Panc1 (cell line): ENCODE measurements around the gene ALAS2. TPM values are rescaled to one million over a fixed set of nuclear protein-coding genes. Genes with fewer than 3 reads are reported as not detected.
"Not testable (repeated sequence)": the region's sequence is repeated elsewhere in the genome, so short reads cannot be mapped to it uniquely, and the experiment has no call there.

Experiments
- ATAC-seq: fragments of 200-7000 bp; cut with Tn5 transposase; 2 replicates; pipeline ENCODE4 v1.9.1; 2020; ENCODE audit warnings: mild to moderate bottlenecking, moderate library complexity
- BruUV-seq: library from RNA; stranded (reverse); fragments of 400-500 nt; replicated peaks from 2 replicates; lab custom pipeline; 2021; lab: Mats Ljungman, UMichigan
- CTCF ChIA-PET: fragments of 300-600 bp; sonication (Branson Sonifier 250); formaldehyde crosslinking; loops from one replicate; lab custom pipeline; 2022; ENCODE audit warnings: antibody characterized with exemption; lab: Charles Lee
- POLR2A ChIA-PET: fragments of 300-600 bp; sonication (Branson Sonifier 250); formaldehyde crosslinking; loops from one replicate; lab custom pipeline; 2022; ENCODE audit warnings: antibody characterized with exemption; lab: Charles Lee
- DNase-seq: peaks from one replicate; pipeline ENCODE4 v3.0.0-alpha.2; 2010; ENCODE audit warnings: low read depth, low spot score
- H3K27ac ChIP-seq: 2 replicates; pipeline ENCODE4 v1.5.1; 2011; ENCODE audit warnings: mild to moderate bottlenecking, low read length, inconsistent platforms
- H3K27me3 ChIP-seq: fragments of 200-500 bp; sonication (Bioruptor generic); 2 replicates; pipeline ENCODE4 v1.6.0; 2014; ENCODE audit warnings: low read length, inconsistent platforms; ENCODE audit not compliant: control insufficient read depth, insufficient read depth
- H3K36me3 ChIP-seq: fragments of 200-500 bp; sonication (Bioruptor generic); 2 replicates; pipeline ENCODE4 v1.5.1; 2014; ENCODE audit warnings: inconsistent platforms, mild to moderate bottlenecking, low read length, moderate library complexity; ENCODE audit not compliant: control insufficient read depth, insufficient read depth
- H3K4me1 ChIP-seq: 2 replicates; pipeline ENCODE4 v1.5.1; 2011; ENCODE audit warnings: inconsistent platforms, mild to moderate bottlenecking, low read length, moderate library complexity; ENCODE audit not compliant: control insufficient read depth, insufficient read depth
- H3K4me3 ChIP-seq, 2 experiments: 2 replicates each; pipeline ENCODE4 v1.5.1; 2011 to 2012; ENCODE audit warnings: low read depth in 2 of 2, low read length in 2 of 2, mild to moderate bottlenecking in 2 of 2, inconsistent platforms in 1 of 2, moderate library complexity in 1 of 2
- H3K9me3 ChIP-seq: fragments of 200-500 bp; sonication (Bioruptor generic); 2 replicates; pipeline ENCODE4 v1.5.1; 2014; ENCODE audit warnings: low read depth, mild to moderate bottlenecking, inconsistent platforms, low read length, moderate library complexity; ENCODE audit not compliant: control insufficient read depth, insufficient read depth
- CTCF ChIP-seq: fragments of 450-650 bp; IDR thresholded peaks from 2 replicates; pipeline ENCODE4 v1.5.1; 2017; ENCODE audit warnings: mild to moderate bottlenecking
- POLR2AphosphoS5 ChIP-seq: IDR thresholded peaks from 2 replicates; pipeline ENCODE4 v1.6.1; 2012; ENCODE audit warnings: mild to moderate bottlenecking, low read depth, low read length, moderate library complexity
- REST ChIP-seq, 2 experiments: IDR thresholded peaks; 2 replicates each; pipeline ENCODE4 v1.6.1; 2011 to 2012; ENCODE audit warnings: low read depth in 2 of 2, control low read depth in 1 of 2, low read length in 1 of 2, mild to moderate bottlenecking in 1 of 2, moderate library complexity in 1 of 2; ENCODE audit not compliant: insufficient read depth in 1 of 2
- SIN3A ChIP-seq: IDR thresholded peaks from 2 replicates; pipeline ENCODE4 v1.6.1; 2012; ENCODE audit warnings: low read depth, mild to moderate bottlenecking, low read length, moderate library complexity, borderline replicate concordance; ENCODE audit not compliant: insufficient read depth
- TCF7L2 ChIP-seq: IDR thresholded peaks from 2 replicates; pipeline ENCODE4 v1.6.1; 2011; ENCODE audit warnings: mild to moderate bottlenecking, low read depth, low read length, inconsistent platforms
- in situ Hi-C: cut with HindIII; loops from 2 replicates; pipeline ENCODE4 v1.10.0; 2016; ENCODE audit warnings: low sequenced_read_pairs, low pct_unique_long_range_greater_than_20kb
- intact Hi-C: fragments of 100-400 bp; cut with micrococcal nuclease; formaldehyde crosslinking; loops from one replicate; pipeline ENCODE4 v1.10.0; 2022; ENCODE audit not compliant: unreplicated experiment
- total RNA-seq: library from RNA; stranded (reverse); gene quantifications from one replicate; pipeline ENCODE4 v1.2.1, GENCODE V29; 2021; ENCODE audit not compliant: unreplicated experiment

The ALAS2 gene
- total RNA-seq, 1 experiment from 2014 or later = not detected

GRCh38 chrX:55056820-55057674 lies 26.3 kb upstream of the ALAS2 start:
- ChIA-PET CTCF (interaction anchor here (0.5 kb wide), 1 partner anchor 1388 kb away, joined by 4 read pairs; no protein-coding TSS in a partner anchor), POLR2A (no interaction called here)
- TF ChIP-seq TCF7L2 (no peak), SIN3A (no peak), POLR2AphosphoS5 (no peak), REST (IDR thresholded peaks at IDR 0.05; ENCODE audit: insufficient read depth in 1 of 2, low read depth in 2 of 2, low read length in 1 of 2) (no peak), CTCF (no peak; the same call in 1 of the 2 replicates)
- no peak overlapping the region for H3K27ac ChIP-seq
- H3K4me1 ChIP-seq = no peaks in the 10 kb centered on the region
- H3K9me3 ChIP-seq = no peaks in the 10 kb centered on the region
- no peak overlapping the region for H3K4me3 ChIP-seq
- no TSS peak for BruUV-seq
- in situ Hi-C loops (no loop called here), intact Hi-C loops (loop anchor here (2.0 kb wide), 1 partner anchor 166 kb away; no protein-coding TSS in a partner anchor)
- no peaks in the 10 kb centered on the region; the same call in 1 of the 2 replicates for H3K27me3 ChIP-seq
- no peaks in the 10 kb centered on the region for H3K36me3 ChIP-seq
- no peak for DNase-seq
- no peak for ATAC-seq

- H3K4me1 ChIP-seq, POLR2A ChIA-PET, H3K9me3 ChIP-seq, H3K36me3 ChIP-seq, ATAC-seq, in situ Hi-C loops, CTCF ChIA-PET, BruUV-seq, H3K4me3 ChIP-seq, H3K27ac ChIP-seq, intact Hi-C loops, H3K27me3 ChIP-seq, DNase-seq: not testable (repeated sequence)
These were observed 19.8 kb upstream of the ALAS2 start for GRCh38 chrX:55050599-55050998.

- ChIA-PET POLR2A (no interaction called here), CTCF (no interaction called here)
- Histone ChIP-seq H3K36me3 (no peaks in the 10 kb centered on the region), H3K27me3 (no peaks in the 10 kb centered on the region), H3K4me3 (no peak overlapping the region), H3K4me1 (no peaks in the 10 kb centered on the region), H3K27ac (no peak overlapping the region), H3K9me3 (no peaks in the 10 kb centered on the region)
- DNase-seq (no peak), ATAC-seq (no peak)
- in situ Hi-C loops (no loop called here), intact Hi-C loops (no loop called here)
- no TSS peak for BruUV-seq
- TF ChIP-seq REST (IDR thresholded peaks at IDR 0.05; ENCODE audit: insufficient read depth in 1 of 2, low read depth in 2 of 2, low read length in 1 of 2) (no peak), CTCF (no peak), SIN3A (no peak), TCF7L2 (no peak), POLR2AphosphoS5 (no peak)
These were observed 10.7 kb upstream of the ALAS2 start for GRCh38 chrX:55041514-55041913.
